Left lung (tissue), 10 donors: Measurements from ENCODE around the gene GNPTG. TPM values are rescaled to one million over a fixed set of nuclear protein-coding genes. Genes with fewer than 3 reads are reported as not detected.

Experiments
- ATAC-seq: fragments of 200-7000 bp; cut with Tn5 transposase; one replicate; pipeline ENCODE4 v1.9.1; 2020; ENCODE audit warnings: moderate library complexity
- DNase-seq, 4 donors: peaks; one replicate each; pipeline ENCODE4 v3.0.0-alpha.2; 2013 to 2020
- H3K27ac ChIP-seq, 2 donors: fragments of 200-600 bp; sonication (generic) in 1 of 2; one replicate each; pipeline versions ENCODE4 v1.5.0 to v1.8.0; 2020 to 2021
- H3K27me3 ChIP-seq, 2 donors: fragments of 200-600 bp; sonication (generic) in 1 of 2; one replicate each; pipeline versions ENCODE4 v1.5.0 to v1.8.0; 2020 to 2021
- H3K36me3 ChIP-seq, 2 donors: fragments of 200-600 bp; sonication (generic) in 1 of 2; one replicate each; pipeline versions ENCODE4 v1.5.0 to v1.8.0; 2020 to 2021
- H3K4me1 ChIP-seq, 2 donors: fragments of 200-600 bp; one replicate each; pipeline ENCODE4 v1.8.0; 2021
- H3K4me3 ChIP-seq, 2 donors: fragments of 200-600 bp; sonication (generic) in 1 of 2; one replicate each; pipeline versions ENCODE4 v1.5.0 to v1.8.0; 2020 to 2021; ENCODE audit warnings: mild to moderate bottlenecking in 1 of 2
- H3K9me3 ChIP-seq, 2 donors: fragments of 200-600 bp; sonication (generic) in 1 of 2; one replicate each; pipeline versions ENCODE4 v1.5.0 to v1.8.0; 2020 to 2021
- CTCF ChIP-seq, 2 donors: fragments of 200-600 bp; sonication (generic) in 1 of 2; IDR thresholded peaks; one replicate each; pipeline versions ENCODE4 v1.5.0 to v1.8.0; 2021; ENCODE audit warnings: antibody characterized with exemption in 2 of 2
- intact Hi-C, 2 donors: fragments of 100-400 bp; cut with DNase I; formaldehyde crosslinking; loops; one replicate each; pipeline versions ENCODE4 v1.11.2 to v1.14.2; 2022
- polyA plus RNA-seq, 6 donors: library from polyadenylated mRNA; unstranded; fragments of 120-200 nt; gene quantifications; one replicate each; pipeline ENCODE4 v1.2.1, GENCODE V29; 2013; ENCODE audit not compliant: insufficient read length in 6 of 6
- total RNA-seq, 2 donors: library from RNA; stranded (reverse); fragmentation: NEBNext Ultra II Directional; extraction: Animal tissue kit (Norgen Biotek cat#: 25700); gene quantifications; one replicate each; pipeline ENCODE4 v1.2.1, GENCODE V29; 2021
- donor health status: DM: no; HTN: yes; CAD: no.
- donor health status: DM: no; HTN: no; CAD: no.

The GNPTG gene
- total and polyA plus RNA-seq, 8 donors: 32.0 to 97.4 (median 49.4) TPM

GRCh38 chr16:1345651-1346421 is 5.9 kb upstream of the GNPTG start:
- Histone ChIP-seq H3K9me3 (no peaks in the 10 kb centered on the region), H3K36me3 (peaks cover 0 to 35% of the 10 kb centered on the region in 2 donors), H3K4me1 (peaks cover 7 to 29% of the 10 kb centered on the region in 2 donors), H3K27ac (no peak overlapping the region), H3K27me3 (no peaks in the 10 kb centered on the region), H3K4me3 (no peak overlapping the region)
- TF ChIP-seq CTCF (IDR thresholded peaks at IDR 0.05): no peak
- DNase-seq (peak in 1 of 4 donors; percentile 76), ATAC-seq (no peak)
- intact Hi-C loops: no loop called here

DNA sequence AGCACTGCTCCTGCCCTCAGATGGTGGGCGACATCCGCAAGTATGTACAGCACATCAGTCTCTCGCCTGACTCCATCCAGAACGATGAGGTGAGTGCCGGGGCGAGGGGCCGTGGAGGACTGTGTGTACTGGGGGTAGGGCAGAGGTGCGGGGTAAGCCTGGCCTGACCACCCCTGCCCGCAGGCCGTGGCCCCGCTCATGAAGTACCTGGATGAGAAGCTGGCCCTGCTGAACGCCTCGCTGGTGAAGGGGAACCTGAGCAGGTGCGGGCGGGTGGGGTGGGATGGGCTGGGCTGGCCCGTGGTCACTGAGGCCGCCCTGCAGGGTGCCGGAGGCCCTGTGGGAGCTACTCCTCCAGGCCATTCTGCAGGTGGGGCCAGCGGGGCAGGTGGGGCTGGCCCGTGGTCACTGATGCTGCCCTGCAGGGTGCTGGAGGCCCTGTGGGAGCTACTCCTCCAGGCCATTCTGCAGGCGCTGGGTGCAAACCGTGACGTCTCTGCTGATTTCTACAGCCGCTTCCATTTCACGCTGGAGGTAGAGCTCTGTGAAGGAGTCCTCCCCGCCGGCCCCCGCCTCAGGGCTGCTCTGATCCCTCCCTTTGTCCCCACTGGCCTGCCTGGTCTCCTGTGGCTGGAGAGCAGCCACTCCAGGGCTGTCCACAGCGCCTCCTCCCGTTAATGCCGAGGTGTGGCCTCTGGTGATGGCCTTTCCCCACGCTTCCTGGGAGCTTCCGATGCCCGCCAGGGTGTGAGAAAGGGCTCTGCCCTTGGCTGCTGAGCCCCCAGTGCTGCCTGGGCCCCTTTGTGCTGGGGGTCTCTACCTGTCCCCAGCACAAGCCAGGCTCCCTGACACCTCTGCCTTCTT is 5.1 kb upstream of the GNPTG start:
- peak in 1 of 4 donors; percentile 59 for DNase-seq
- Histone ChIP-seq H3K4me1 (peaks cover 8 to 35% of the 10 kb centered on the region in 2 donors), H3K36me3 (peaks cover 0 to 35% of the 10 kb centered on the region in 2 donors), H3K27ac (no peak overlapping the region), H3K27me3 (no peaks in the 10 kb centered on the region), H3K9me3 (no peaks in the 10 kb centered on the region), H3K4me3 (no peak overlapping the region)
- no peak for ATAC-seq
- intact Hi-C loops: no loop called here
- TF ChIP-seq CTCF (IDR thresholded peaks at IDR 0.05): no peak

DNA sequence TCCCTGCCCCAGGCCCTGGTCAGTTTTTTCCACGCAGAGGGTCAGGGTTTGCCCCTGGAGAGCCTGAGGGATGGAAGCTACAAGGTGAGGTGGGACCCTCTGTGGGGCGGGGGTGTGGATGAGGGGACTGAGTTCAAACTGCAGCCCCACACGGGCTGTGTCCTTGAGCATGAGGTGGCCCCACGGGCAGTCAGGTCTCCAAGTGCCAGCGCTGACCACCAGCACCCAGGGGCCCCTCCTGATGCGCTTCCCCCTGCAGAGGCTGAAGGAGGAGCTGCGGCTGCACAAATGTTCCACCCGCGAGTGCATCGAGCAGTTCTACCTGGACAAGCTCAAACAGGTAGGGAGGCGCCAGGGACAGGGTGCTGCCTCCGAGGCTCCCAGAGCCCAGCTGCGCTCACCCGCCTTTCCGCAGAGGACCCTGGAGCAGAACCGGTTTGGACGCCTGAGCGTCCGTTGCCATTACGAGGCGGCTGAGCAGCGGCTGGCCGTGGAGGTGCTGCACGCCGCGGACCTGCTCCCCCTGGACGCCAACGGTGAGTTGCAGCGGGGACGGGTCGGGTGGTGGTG is 4.4 kb upstream of the GNPTG start:
- Histone ChIP-seq H3K27ac (no peak overlapping the region), H3K27me3 (no peaks in the 10 kb centered on the region), H3K4me3 (no peak overlapping the region), H3K4me1 (peaks cover 8 to 31% of the 10 kb centered on the region in 2 donors), H3K36me3 (peaks cover 0 to 35% of the 10 kb centered on the region in 2 donors), H3K9me3 (no peaks in the 10 kb centered on the region)
- no peak for ATAC-seq
- intact Hi-C loops: no loop called here
- DNase-seq: peak in 1 of 4 donors; percentile 73
- no peak for TF ChIP-seq CTCF (IDR thresholded peaks at IDR 0.05)

GRCh38 chr16:1347962-1348361 is 3.8 kb upstream of the GNPTG start:
- no peaks in the 10 kb centered on the region for H3K27me3 ChIP-seq
- H3K4me1 ChIP-seq: peaks cover 3 to 32% of the 10 kb centered on the region in 2 donors
- H3K36me3 ChIP-seq: peaks cover 0 to 35% of the 10 kb centered on the region in 2 donors
- TF ChIP-seq CTCF (IDR thresholded peaks at IDR 0.05): no peak
- ATAC-seq: no peak
- no peak overlapping the region for H3K4me3 ChIP-seq
- no peaks in the 10 kb centered on the region for H3K9me3 ChIP-seq
- DNase-seq: no peak
- no peak overlapping the region for H3K27ac ChIP-seq
- intact Hi-C loops: no loop called here

DNA sequence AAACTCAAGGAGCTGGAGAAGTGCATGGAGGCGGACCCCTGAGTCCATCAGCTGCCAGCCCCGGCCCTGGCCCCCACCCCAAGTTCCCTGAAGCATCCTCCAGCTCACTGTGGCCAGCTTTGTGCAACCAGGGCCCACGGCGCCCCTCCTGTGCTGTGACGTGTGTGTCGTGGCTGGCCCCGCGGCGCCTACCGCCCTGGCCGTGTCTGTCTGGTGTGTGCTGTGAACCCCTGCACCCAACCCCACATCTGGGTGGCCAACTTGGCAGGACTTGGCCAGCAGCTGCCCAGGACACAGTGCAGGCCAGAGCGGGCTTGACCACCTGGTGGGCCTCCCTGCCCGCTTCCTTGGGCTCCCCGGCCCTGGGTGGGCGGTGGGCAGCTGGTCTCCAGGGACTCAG is 3.3 kb upstream of the GNPTG start:
- intact Hi-C loops: no loop called here
- peaks cover 7 to 33% of the 10 kb centered on the region in 2 donors for H3K4me1 ChIP-seq
- no peak overlapping the region for H3K4me3 ChIP-seq
- TF ChIP-seq CTCF (IDR thresholded peaks at IDR 0.05): no peak
- H3K36me3 ChIP-seq: peaks cover 0 to 35% of the 10 kb centered on the region in 2 donors
- no peaks in the 10 kb centered on the region for H3K27me3 ChIP-seq
- ATAC-seq (no peak), DNase-seq (no peak)
- H3K9me3 ChIP-seq: no peaks in the 10 kb centered on the region
- no peak overlapping the region for H3K27ac ChIP-seq
